ENCODE data around the gene SLIT1.

DNA sequence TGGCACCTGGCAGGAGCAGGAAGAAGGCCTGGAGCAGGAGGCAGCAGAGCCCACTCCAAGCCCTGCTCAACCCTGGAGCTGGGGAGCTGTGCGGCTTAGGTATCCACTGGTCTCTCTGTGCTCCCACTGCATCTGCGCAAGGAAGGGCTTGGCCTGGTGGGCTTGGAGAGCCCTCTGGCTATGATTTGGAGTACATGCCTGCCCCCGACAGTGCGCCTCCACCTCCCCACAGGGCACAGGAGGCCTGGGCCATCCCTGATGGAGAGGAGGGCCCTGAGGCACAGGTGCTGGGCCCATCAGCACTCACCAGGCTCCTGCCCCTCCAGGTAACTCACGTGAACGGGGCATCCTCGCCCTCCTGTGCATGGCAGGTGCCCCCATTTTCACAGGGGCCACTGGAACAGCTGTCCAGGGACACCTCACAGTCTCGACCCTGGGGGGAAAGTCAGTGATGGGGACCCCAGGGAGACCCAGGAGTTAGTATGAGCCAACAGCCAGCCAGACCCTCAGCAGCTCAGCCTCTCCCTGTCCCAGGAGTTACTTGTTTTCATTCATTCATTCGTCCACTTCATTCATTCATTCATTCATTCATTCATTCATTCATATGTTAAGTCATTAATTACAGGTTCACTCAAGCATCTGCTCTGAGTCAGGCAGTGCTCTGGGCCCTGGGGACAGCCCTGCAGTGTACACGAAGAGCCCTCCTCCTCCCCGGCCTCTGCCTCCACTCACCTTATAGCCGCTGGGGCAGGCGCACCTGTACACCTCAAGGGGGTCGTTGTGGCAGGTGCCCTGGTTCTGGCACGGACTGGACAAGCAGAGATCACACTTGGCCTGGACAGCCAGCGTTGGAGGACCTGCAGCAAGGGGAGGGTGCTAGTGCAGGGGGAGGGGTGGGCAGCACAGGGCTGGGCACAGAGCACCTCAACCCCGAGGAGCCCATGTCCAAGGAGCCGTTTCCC lies 167.2 kb downstream of the SLIT1 start:
- TF ChIP-seq, protein P1, sequence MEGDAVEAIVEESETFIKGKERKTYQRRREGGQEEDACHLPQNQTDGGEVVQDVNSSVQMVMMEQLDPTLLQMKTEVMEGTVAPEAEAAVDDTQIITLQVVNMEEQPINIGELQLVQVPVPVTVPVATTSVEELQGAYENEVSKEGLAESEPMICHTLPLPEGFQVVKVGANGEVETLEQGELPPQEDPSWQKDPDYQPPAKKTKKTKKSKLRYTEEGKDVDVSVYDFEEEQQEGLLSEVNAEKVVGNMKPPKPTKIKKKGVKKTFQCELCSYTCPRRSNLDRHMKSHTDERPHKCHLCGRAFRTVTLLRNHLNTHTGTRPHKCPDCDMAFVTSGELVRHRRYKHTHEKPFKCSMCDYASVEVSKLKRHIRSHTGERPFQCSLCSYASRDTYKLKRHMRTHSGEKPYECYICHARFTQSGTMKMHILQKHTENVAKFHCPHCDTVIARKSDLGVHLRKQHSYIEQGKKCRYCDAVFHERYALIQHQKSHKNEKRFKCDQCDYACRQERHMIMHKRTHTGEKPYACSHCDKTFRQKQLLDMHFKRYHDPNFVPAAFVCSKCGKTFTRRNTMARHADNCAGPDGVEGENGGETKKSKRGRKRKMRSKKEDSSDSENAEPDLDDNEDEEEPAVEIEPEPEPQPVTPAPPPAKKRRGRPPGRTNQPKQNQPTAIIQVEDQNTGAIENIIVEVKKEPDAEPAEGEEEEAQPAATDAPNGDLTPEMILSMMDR (conservative IDR thresholded peaks at IDR 0.05): no peak
- TF ChIP-seq ZFX (IDR thresholded peaks at IDR 0.05): no peak

Data from C4-2B (cell line).